ENCODE results near the gene SLC25A14.

SLC25A14 gene, protein sequence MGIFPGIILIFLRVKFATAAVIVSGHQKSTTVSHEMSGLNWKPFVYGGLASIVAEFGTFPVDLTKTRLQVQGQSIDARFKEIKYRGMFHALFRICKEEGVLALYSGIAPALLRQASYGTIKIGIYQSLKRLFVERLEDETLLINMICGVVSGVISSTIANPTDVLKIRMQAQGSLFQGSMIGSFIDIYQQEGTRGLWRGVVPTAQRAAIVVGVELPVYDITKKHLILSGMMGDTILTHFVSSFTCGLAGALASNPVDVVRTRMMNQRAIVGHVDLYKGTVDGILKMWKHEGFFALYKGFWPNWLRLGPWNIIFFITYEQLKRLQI

DNA sequence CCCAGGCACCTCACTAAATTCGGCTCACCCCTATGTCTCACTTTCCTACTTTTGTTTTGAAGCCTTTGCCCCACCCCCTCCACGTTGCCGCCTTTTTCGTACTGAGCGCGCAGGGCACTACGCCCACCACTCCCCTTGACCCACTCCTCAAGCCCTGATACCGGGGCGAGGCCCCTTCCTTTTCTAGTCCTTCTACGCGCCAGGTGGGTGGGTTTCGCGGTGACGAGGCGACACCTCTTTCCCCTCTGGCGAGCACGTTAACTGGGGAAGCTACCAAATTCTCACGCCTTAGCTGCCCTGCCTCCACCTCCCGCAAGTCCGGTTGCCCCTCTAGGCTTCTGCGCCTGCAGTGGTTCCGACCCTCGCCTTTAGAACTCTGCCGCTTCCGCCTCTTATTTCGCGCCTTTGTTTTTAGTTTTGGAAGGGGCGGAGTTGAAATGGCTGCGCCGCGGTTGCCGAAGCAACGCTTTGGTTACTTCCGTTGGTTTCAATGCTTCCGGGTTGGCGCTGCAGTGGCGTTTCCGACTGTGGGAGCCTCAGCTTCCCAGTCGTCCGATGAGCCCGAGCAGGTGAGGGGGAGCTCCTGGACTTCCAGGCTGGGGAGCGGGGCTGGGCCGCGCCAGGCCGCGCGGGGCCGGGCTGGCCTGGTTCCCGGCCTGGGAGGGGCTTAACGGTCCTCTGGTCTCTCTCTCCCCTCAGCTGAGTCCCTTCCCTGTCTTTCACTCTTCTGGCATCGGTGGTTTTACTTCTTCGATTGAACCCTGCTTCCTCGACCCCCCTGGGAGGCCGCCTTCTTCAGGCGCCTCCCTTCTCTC is at the start of gene SLC25A14:
Gene SLC25A14, plus strand, starts transcription at position 512 of the 815 bp plus-strand sequence. CDS start 360 bp downstream, outside the sequence.
- TF ChIP-seq, protein P1, sequence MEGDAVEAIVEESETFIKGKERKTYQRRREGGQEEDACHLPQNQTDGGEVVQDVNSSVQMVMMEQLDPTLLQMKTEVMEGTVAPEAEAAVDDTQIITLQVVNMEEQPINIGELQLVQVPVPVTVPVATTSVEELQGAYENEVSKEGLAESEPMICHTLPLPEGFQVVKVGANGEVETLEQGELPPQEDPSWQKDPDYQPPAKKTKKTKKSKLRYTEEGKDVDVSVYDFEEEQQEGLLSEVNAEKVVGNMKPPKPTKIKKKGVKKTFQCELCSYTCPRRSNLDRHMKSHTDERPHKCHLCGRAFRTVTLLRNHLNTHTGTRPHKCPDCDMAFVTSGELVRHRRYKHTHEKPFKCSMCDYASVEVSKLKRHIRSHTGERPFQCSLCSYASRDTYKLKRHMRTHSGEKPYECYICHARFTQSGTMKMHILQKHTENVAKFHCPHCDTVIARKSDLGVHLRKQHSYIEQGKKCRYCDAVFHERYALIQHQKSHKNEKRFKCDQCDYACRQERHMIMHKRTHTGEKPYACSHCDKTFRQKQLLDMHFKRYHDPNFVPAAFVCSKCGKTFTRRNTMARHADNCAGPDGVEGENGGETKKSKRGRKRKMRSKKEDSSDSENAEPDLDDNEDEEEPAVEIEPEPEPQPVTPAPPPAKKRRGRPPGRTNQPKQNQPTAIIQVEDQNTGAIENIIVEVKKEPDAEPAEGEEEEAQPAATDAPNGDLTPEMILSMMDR (conservative IDR thresholded peaks at IDR 0.05; ENCODE audit: low read length): no peak
- DNase-seq (ENCODE audit: low read depth): peak; percentile 52
- peak within 1 kb of the TSS; percentile 82 for H3K4me3 ChIP-seq (ENCODE audit: low read length)

DNA sequence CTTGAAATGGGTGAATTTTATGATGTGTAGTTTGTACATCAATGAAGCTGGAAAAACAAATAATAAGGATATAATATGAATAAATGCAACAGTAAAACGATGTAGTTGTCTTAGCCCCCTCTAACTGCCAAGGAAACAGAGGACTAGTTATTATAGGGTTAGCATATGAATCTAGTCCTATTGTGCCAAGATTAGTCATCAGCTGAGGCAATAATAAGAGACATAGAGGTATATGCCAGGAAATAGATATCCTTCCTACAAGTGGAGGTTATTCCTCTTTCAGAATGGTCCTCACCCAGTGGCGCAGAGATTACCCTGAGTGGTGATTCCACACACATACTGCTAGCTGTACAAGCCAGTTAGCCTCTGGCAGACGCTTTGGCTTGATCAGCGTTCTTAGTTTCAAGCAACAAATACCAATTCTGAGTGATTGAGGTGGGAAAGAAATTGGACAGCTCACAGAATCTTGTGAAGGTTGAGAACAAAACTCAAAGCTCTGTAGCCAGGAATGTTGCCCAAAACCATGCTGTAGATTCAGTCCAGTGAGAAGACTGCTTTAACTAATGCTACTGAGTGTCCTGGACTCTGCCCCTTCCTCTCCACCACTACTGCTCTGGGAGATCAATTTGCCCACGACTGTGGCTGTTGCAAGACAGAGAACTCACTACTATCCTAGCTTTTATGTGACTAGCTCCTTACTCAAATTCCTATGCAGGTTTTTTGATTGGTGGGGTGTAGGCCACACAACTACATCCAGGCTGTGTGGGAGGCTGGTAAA is 44.0 kb upstream of the SLC25A14 start:
- H3K4me3 ChIP-seq (ENCODE audit: low read length): no peak overlapping the region
- no peak for DNase-seq (ENCODE audit: low read depth)
- TF ChIP-seq, protein P1 (conservative IDR thresholded peaks at IDR 0.05; ENCODE audit: low read length): no peak

DNA sequence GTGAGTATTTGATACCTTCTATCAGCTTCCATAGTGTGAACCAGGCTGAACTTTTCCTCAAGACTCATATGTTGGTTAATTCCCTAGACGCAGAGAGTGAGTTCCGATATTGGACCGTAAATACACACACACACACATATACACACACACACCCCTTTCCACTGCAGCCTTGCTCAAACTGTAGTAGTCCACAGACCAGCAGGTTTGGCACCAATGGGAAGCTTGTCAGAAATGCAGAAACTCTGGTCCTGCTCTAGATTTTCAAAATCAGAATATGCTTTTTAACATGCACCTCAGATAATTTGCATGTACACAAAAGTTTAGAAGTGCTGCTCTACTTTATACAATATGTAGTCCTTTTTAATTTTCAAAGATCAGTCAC is 43.4 kb upstream of the SLC25A14 start:
- TF ChIP-seq, protein P1 (conservative IDR thresholded peaks at IDR 0.05; ENCODE audit: low read length): no peak
- no peak overlapping the region for H3K4me3 ChIP-seq (ENCODE audit: low read length)
- no peak for DNase-seq (ENCODE audit: low read depth)

DNA sequence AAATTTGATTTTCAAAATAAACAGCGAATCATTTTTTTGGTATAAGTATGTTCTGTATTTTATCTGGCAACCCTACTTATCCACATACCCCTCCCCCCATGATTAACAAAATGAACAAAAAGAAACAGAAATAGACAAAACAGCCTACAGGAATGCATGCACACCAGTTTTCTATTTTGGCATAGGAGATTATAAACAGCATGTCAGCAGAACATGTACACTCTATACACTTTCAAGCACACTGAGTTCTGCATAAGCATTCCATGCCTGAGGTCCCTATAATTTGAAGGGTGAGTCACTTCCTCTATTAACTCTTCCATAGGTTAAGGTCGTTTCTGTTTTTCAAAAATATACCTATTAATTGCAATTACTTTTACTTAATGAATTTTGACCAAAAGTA is 43.0 kb upstream of the SLC25A14 start:
- no peak for DNase-seq (ENCODE audit: low read depth)
- H3K4me3 ChIP-seq (ENCODE audit: low read length): no peak overlapping the region
- TF ChIP-seq, protein P1 (conservative IDR thresholded peaks at IDR 0.05; ENCODE audit: low read length): no peak

DNA sequence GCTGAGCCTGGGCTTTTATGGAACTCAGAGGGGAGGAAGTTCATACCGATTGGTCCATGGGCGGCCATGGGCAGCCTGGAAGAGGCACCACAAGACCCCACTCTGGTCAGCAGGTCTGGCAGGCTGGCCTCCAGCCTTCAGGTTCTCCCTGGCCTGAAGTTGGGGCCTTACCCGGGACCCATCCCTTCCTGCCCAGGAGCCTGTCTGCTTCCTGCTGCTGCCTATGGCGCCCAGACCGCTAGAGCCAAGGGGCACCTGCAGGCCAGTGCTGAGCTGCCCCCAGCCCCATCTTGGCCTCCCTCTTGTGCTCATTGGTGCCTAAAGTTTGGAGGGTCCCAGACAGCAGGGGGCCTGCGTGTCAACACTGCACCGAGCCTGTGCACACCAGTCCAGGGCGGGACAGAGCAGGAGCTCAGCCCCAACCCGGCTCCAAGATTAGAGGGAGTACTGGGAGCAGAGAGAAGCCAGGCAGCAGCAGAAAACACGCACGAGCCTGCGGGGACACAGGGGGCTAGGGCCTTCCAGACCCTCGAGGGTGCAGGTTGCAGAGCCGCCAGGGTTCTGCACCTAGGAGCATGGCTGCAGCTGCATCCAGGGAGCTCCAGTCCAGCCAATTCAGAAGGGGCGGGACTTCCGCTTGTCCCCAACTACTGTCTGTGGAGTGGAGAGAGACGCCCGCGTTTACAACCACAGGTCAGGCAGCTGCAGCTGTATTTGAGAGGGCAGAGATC is 40.3 kb upstream of the SLC25A14 start:
- DNase-seq (ENCODE audit: low read depth): no peak
- no peak overlapping the region for H3K4me3 ChIP-seq (ENCODE audit: low read length)
- TF ChIP-seq, protein P1 (conservative IDR thresholded peaks at IDR 0.05; ENCODE audit: low read length): no peak

DNA sequence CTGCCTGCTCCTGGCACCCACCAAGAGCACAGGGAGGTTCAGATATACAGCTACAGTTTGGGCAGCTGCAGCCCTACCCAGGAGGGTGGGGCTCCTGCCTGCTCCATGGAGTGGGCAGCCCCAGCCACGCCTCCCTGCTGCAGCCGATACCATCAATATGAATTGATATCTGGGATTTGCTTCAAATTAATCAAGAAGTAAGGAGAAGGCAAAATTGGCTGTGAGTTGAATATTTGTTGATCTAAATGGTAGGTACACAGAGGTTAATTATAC is 39.8 kb upstream of the SLC25A14 start:
- no peak for DNase-seq (ENCODE audit: low read depth)
- TF ChIP-seq, protein P1 (conservative IDR thresholded peaks at IDR 0.05; ENCODE audit: low read length): no peak
- no peak overlapping the region for H3K4me3 ChIP-seq (ENCODE audit: low read length)
